OCI-LY7 (cell line): ENCODE measurements around the gene HABP2. TPM values are rescaled to one million over a fixed set of nuclear protein-coding genes. Genes with fewer than 3 reads are reported as not detected.

Experiments
- BruUV-seq: library from RNA; stranded (reverse); fragments of 400-500 nt; replicated peaks from 2 replicates; lab custom pipeline; 2021; lab: Mats Ljungman, UMichigan
- CTCF ChIA-PET: fragments of 300-600 bp; sonication (Branson Sonifier 250); formaldehyde crosslinking; loops from one replicate; lab custom pipeline; 2022; ENCODE audit warnings: antibody characterized with exemption; ENCODE audit not compliant: unreplicated experiment; lab: Charles Lee
- POLR2A ChIA-PET: fragments of 300-600 bp; sonication (Branson Sonifier 250); formaldehyde crosslinking; loops from one replicate; lab custom pipeline; 2022; ENCODE audit warnings: antibody characterized with exemption; lab: Charles Lee
- DNase-seq: peaks from one replicate; pipeline ENCODE4 v3.0.0-alpha.2; 2015; ENCODE audit warnings: low spot score
- H2AFZ ChIP-seq: fragments of 200-600 bp; sonication (generic), shearing (Covaris generic); 2 replicates; pipeline ENCODE4 v1.6.1; 2014; ENCODE audit warnings: mild to moderate bottlenecking, antibody characterized with exemption, low read length, moderate library complexity
- H3K27ac ChIP-seq: fragments of 200-600 bp; sonication (generic); 2 replicates; pipeline ENCODE4 v1.5.1; 2014; ENCODE audit warnings: mixed run types, low read depth, mild to moderate bottlenecking, moderate library complexity, low read length, inconsistent platforms; ENCODE audit not compliant: poor library complexity, severe bottlenecking
- H3K36me3 ChIP-seq: fragments of 200-600 bp; sonication (generic); 2 replicates; pipeline ENCODE4 v1.6.1; 2014; ENCODE audit warnings: mild to moderate bottlenecking, antibody characterized with exemption, low read length, moderate library complexity, mixed read lengths; ENCODE audit not compliant: insufficient read depth
- H3K4me1 ChIP-seq: fragments of 200-600 bp; sonication (generic); 2 replicates; pipeline ENCODE4 v1.5.1; 2014; ENCODE audit warnings: mild to moderate bottlenecking, low read length; ENCODE audit not compliant: insufficient read depth, poor library complexity, severe bottlenecking
- H3K4me2 ChIP-seq: fragments of 200-600 bp; sonication (generic); 2 replicates; pipeline ENCODE4 v1.6.1; 2014; ENCODE audit warnings: mild to moderate bottlenecking, low read length
- H3K4me3 ChIP-seq: fragments of 200-600 bp; sonication (generic); 2 replicates; pipeline ENCODE4 v1.5.1; 2014; ENCODE audit warnings: mild to moderate bottlenecking, low read depth, low read length; ENCODE audit not compliant: poor library complexity, severe bottlenecking
- H3K79me2 ChIP-seq: fragments of 200-600 bp; sonication (generic); 2 replicates; pipeline ENCODE4 v1.6.1; 2016; ENCODE audit warnings: low read depth, mild to moderate bottlenecking, low read length, moderate library complexity, mixed read lengths; ENCODE audit not compliant: insufficient read depth
- H3K9me2 ChIP-seq: fragments of 200-600 bp; sonication (generic); 2 replicates; pipeline ENCODE4 v1.6.1; 2016; ENCODE audit warnings: mild to moderate bottlenecking, low read length, mixed read lengths; ENCODE audit not compliant: insufficient read depth
- H3K9me3 ChIP-seq: fragments of 200-600 bp; sonication (generic); 2 replicates; pipeline ENCODE4 v1.6.1; 2014; ENCODE audit warnings: mild to moderate bottlenecking, mixed run types, low read length, mixed read lengths
- H4K20me1 ChIP-seq: fragments of 200-600 bp; sonication (generic); 2 replicates; pipeline ENCODE4 v1.6.1; 2014; ENCODE audit warnings: mild to moderate bottlenecking, antibody characterized with exemption, low read length, moderate library complexity, mixed read lengths; ENCODE audit not compliant: insufficient read depth
- EZH2phosphoT487 ChIP-seq: fragments of 200-600 bp; sonication (generic); IDR thresholded peaks from 2 replicates; pipeline ENCODE4 v1.6.1; 2018; ENCODE audit warnings: low read depth, borderline replicate concordance, mild to moderate bottlenecking, mixed run types, antibody characterized with exemption, low read length, moderate library complexity, mixed read lengths
- intact Hi-C: fragments of 100-400 bp; cut with micrococcal nuclease; formaldehyde crosslinking; loops from one replicate; pipeline ENCODE4 v1.10.0; 2022; ENCODE audit not compliant: unreplicated experiment
- total RNA-seq, 2 experiments: library from RNA; depleted of rRNA in 1 of 2; stranded (reverse); fragments of >200 nt in 1 of 2; shearing (Covaris generic) in 1 of 2; gene quantifications; 2 replicates each; pipeline ENCODE4 v1.2.3, GENCODE V29; 2014 to 2022
- TF ChIP-seq, protein P1 (sequence below): fragments of 200-600 bp; sonication (generic); conservative IDR thresholded peaks from 2 replicates; pipeline ENCODE4 v1.5.1; 2014; ENCODE audit warnings: mild to moderate bottlenecking, antibody characterized with exemption, low read length, moderate library complexity, mixed read lengths

HABP2 gene
- total RNA-seq, 2 experiments from 2014 or later, result not detected

GRCh38 chr10:113581092-113581491, 28.2 kb downstream of the HABP2 start:
- no peak for DNase-seq
- BruUV-seq, result no TSS peak
- no peaks in the 10 kb centered on the region for H3K36me3 ChIP-seq
- H3K27ac ChIP-seq, result no peak overlapping the region
- no peaks in the 10 kb centered on the region for H3K79me2 ChIP-seq
- POLR2A ChIA-PET, result no interaction called here
- H4K20me1 ChIP-seq, result no peaks in the 10 kb centered on the region
- H3K9me3 ChIP-seq, result no peaks in the 10 kb centered on the region
- CTCF ChIA-PET, result no interaction called here
- H2AFZ ChIP-seq, result no peak overlapping the region
- H3K4me2 ChIP-seq, result no peak overlapping the region
- H3K4me1 ChIP-seq, result no peaks in the 10 kb centered on the region
- H3K9me2 ChIP-seq, result no peaks in the 10 kb centered on the region
- intact Hi-C loops, result no loop called here
- TF ChIP-seq, protein P1, sequence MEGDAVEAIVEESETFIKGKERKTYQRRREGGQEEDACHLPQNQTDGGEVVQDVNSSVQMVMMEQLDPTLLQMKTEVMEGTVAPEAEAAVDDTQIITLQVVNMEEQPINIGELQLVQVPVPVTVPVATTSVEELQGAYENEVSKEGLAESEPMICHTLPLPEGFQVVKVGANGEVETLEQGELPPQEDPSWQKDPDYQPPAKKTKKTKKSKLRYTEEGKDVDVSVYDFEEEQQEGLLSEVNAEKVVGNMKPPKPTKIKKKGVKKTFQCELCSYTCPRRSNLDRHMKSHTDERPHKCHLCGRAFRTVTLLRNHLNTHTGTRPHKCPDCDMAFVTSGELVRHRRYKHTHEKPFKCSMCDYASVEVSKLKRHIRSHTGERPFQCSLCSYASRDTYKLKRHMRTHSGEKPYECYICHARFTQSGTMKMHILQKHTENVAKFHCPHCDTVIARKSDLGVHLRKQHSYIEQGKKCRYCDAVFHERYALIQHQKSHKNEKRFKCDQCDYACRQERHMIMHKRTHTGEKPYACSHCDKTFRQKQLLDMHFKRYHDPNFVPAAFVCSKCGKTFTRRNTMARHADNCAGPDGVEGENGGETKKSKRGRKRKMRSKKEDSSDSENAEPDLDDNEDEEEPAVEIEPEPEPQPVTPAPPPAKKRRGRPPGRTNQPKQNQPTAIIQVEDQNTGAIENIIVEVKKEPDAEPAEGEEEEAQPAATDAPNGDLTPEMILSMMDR, result no peak
- no peak for TF ChIP-seq EZH2phosphoT487
- H3K4me3 ChIP-seq, result no peak overlapping the region

- DNase-seq, result no peak
- Histone ChIP-seq H3K4me1 (no peaks in the 10 kb centered on the region), H3K9me3 (no peaks in the 10 kb centered on the region), H3K36me3 (no peaks in the 10 kb centered on the region), H3K9me2 (no peaks in the 10 kb centered on the region), H4K20me1 (no peaks in the 10 kb centered on the region), H3K27ac (no peak overlapping the region), H2AFZ (no peak overlapping the region), H3K4me3 (no peak overlapping the region), H3K79me2 (no peaks in the 10 kb centered on the region), H3K4me2 (no peak overlapping the region)
- intact Hi-C loops, result no loop called here
- CTCF ChIA-PET, result no interaction called here
- BruUV-seq, result no TSS peak
- TF ChIP-seq, protein P1, result no peak
- POLR2A ChIA-PET, result no interaction called here
Measured at GRCh38 chr10:113583571-113583970, 30.7 kb downstream of the HABP2 start.

GRCh38 chr10:113585949-113586348, 33.1 kb downstream of the HABP2 start:
- intact Hi-C loops, result no loop called here
- POLR2A ChIA-PET, result no interaction called here
- no peaks in the 10 kb centered on the region for H3K9me3 ChIP-seq
- H3K79me2 ChIP-seq, result no peaks in the 10 kb centered on the region
- no peak overlapping the region for H3K27ac ChIP-seq
- no peaks in the 10 kb centered on the region for H3K36me3 ChIP-seq
- TF ChIP-seq, protein P1, result no peak
- TF ChIP-seq EZH2phosphoT487, result no peak
- no peaks in the 10 kb centered on the region for H3K4me1 ChIP-seq
- no peak overlapping the region for H2AFZ ChIP-seq
- no peaks in the 10 kb centered on the region for H3K9me2 ChIP-seq
- CTCF ChIA-PET, result no interaction called here
- H3K4me3 ChIP-seq, result no peak overlapping the region
- no TSS peak for BruUV-seq
- no peak overlapping the region for H3K4me2 ChIP-seq
- no peaks in the 10 kb centered on the region for H4K20me1 ChIP-seq
- DNase-seq, result peak; percentile 1
